Breast epithelium (tissue), 3 donors: ENCODE measurements around the gene ACTMAP.

Source experiments
- POLR2A ChIP-seq: fragments of 450-650 bp; IDR thresholded peaks from one replicate; pipeline ENCODE4 v1.6.1; 2016; ENCODE audit warnings: antibody characterized with exemption, mild to moderate bottlenecking, moderate library complexity
- POLR2AphosphoS5 ChIP-seq, 3 donors: sonication (generic); formaldehyde crosslinking; IDR thresholded peaks; one replicate each; pipeline ENCODE4 v1.6.1; 2017; ENCODE audit warnings: antibody characterized with exemption in 3 of 3
- TF ChIP-seq, protein P1 (sequence below), 3 donors: fragments of 450-650 bp; IDR thresholded peaks; one replicate each; pipeline ENCODE4 v1.5.1; 2016 to 2017; ENCODE audit warnings: antibody characterized with exemption in 3 of 3, mild to moderate bottlenecking in 3 of 3, moderate library complexity in 3 of 3

GRCh38 chr19:40776932-40777644 is 26.8 kb upstream of the ACTMAP start:
- TF ChIP-seq, protein P1, sequence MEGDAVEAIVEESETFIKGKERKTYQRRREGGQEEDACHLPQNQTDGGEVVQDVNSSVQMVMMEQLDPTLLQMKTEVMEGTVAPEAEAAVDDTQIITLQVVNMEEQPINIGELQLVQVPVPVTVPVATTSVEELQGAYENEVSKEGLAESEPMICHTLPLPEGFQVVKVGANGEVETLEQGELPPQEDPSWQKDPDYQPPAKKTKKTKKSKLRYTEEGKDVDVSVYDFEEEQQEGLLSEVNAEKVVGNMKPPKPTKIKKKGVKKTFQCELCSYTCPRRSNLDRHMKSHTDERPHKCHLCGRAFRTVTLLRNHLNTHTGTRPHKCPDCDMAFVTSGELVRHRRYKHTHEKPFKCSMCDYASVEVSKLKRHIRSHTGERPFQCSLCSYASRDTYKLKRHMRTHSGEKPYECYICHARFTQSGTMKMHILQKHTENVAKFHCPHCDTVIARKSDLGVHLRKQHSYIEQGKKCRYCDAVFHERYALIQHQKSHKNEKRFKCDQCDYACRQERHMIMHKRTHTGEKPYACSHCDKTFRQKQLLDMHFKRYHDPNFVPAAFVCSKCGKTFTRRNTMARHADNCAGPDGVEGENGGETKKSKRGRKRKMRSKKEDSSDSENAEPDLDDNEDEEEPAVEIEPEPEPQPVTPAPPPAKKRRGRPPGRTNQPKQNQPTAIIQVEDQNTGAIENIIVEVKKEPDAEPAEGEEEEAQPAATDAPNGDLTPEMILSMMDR (IDR thresholded peaks at IDR 0.05) = no peak
- TF ChIP-seq POLR2A (no peak), POLR2AphosphoS5 (IDR thresholded peaks at IDR 0.05) (no peak)
